H1 (cell line): Measurements from ENCODE around the gene AMN1. TPM values are rescaled to one million over a fixed set of nuclear protein-coding genes. Genes with fewer than 3 reads are reported as not detected.

Experiments used
- CTCF ChIA-PET: fragments of 300-600 bp; sonication (Branson Sonifier 250); formaldehyde crosslinking; loops from one replicate; lab custom pipeline; 2021; ENCODE audit not compliant: partially characterized antibody; lab: Charles Lee
- POLR2A ChIA-PET: fragments of 300-600 bp; sonication (Branson Sonifier 250); formaldehyde crosslinking; loops from one replicate; lab custom pipeline; 2021; ENCODE audit warnings: inconsistent platforms; ENCODE audit not compliant: partially characterized antibody; lab: Charles Lee
- DNase-seq, 2 experiments: peaks; one replicate each; pipeline versions ENCODE4 v3.0.0 to v3.0.0-alpha.2; 2010 to 2022; ENCODE audit warnings: low spot score in 2 of 2, low read depth in 1 of 2, mixed read lengths in 1 of 2
- FAIRE-seq: peaks from 2 replicates; lab custom pipeline; 2011; peaks lifted over from hg19 to GRCh38; lab: Jason Lieb, UNC
- H2AFZ ChIP-seq: 2 replicates; pipeline ENCODE4 v1.8.1; 2012; ENCODE audit warnings: low read length, inconsistent platforms
- H2AK5ac ChIP-seq: 2 replicates; pipeline ENCODE4 v1.6.1; 2013; ENCODE audit warnings: low read depth, low read length
- H2BK120ac ChIP-seq: replicated peaks from 2 replicates; pipeline ENCODE3; 2013; ENCODE audit warnings: low read depth, low read length, inconsistent platforms
- H2BK12ac ChIP-seq: 2 replicates; pipeline ENCODE4 v1.6.1; 2013; ENCODE audit warnings: low read depth, low read length
- H2BK15ac ChIP-seq: 2 replicates; pipeline ENCODE4 v1.6.1; 2013; ENCODE audit warnings: low read length
- H2BK20ac ChIP-seq: 2 replicates; pipeline ENCODE4 v1.6.1; 2013; ENCODE audit warnings: low read length
- H2BK5ac ChIP-seq: 2 replicates; pipeline ENCODE4 v1.6.1; 2013; ENCODE audit warnings: low read depth, low read length
- H3K14ac ChIP-seq: 2 replicates; pipeline ENCODE4 v1.6.1; 2013; ENCODE audit warnings: inconsistent platforms; ENCODE audit not compliant: insufficient read length
- H3K18ac ChIP-seq: 2 replicates; pipeline ENCODE4 v1.6.1; 2013; ENCODE audit warnings: low read length; ENCODE audit errors: extremely low read depth
- H3K23ac ChIP-seq: 2 replicates; pipeline ENCODE4 v1.6.1; 2013; ENCODE audit warnings: inconsistent platforms; ENCODE audit not compliant: insufficient read length
- H3K23me2 ChIP-seq: 2 replicates; pipeline ENCODE4 v1.6.1; 2013; ENCODE audit warnings: low read depth, low read length
- H3K27ac ChIP-seq: 2 replicates; pipeline ENCODE4 v1.6.1; 2011; ENCODE audit warnings: low read depth, low read length, inconsistent platforms
- H3K27me3 ChIP-seq, 4 experiments: replicated peaks in 1 of 4; 1 replicate in 1 of 4; 2 replicates in 3 of 4; pipeline versions ENCODE4 v1.6.1 to v1.8.1; 2011 to 2013; ENCODE audit warnings: low read length in 3 of 4, mild to moderate bottlenecking in 3 of 4, inconsistent platforms in 2 of 4, mixed read lengths in 2 of 4, moderate library complexity in 1 of 4; ENCODE audit not compliant: control insufficient read depth in 3 of 4, insufficient read depth in 3 of 4; ENCODE audit errors: extremely low read depth in 1 of 4
- H3K36me3 ChIP-seq, 4 experiments: 2 replicates each; pipeline versions ENCODE4 v1.6.1 to v1.8.1; 2011 to 2013; ENCODE audit warnings: mild to moderate bottlenecking in 4 of 4, low read length in 3 of 4, moderate library complexity in 2 of 4, control low read depth in 1 of 4, inconsistent platforms in 1 of 4; ENCODE audit not compliant: insufficient read depth in 4 of 4, control insufficient read depth in 2 of 4
- H3K4ac ChIP-seq: replicated peaks from 2 replicates; pipeline ENCODE3; 2013; ENCODE audit warnings: low read length, low read depth, mixed read lengths, inconsistent platforms; ENCODE audit not compliant: insufficient read length
- H3K4me1 ChIP-seq, 4 experiments: replicated peaks in 1 of 4; 1 replicate in 1 of 4; 2 replicates in 3 of 4; pipeline versions ENCODE4 v1.6.1 to v1.8.1; 2011 to 2013; ENCODE audit warnings: low read length in 3 of 4, inconsistent platforms in 2 of 4, mixed read lengths in 1 of 4; ENCODE audit not compliant: insufficient read depth in 4 of 4, control insufficient read depth in 3 of 4
- H3K4me2 ChIP-seq, 2 experiments: 2 replicates each; pipeline versions ENCODE4 v1.6.1 to v1.8.1; 2011 to 2013; ENCODE audit warnings: low read depth in 2 of 2, low read length in 2 of 2, control low read depth in 1 of 2, inconsistent platforms in 1 of 2, mild to moderate bottlenecking in 1 of 2; ENCODE audit not compliant: insufficient read depth in 1 of 2
- H3K4me3 ChIP-seq, 4 experiments: fragments of 200-600, 300-600 bp in 1 of 4; sonication (generic), shearing (Covaris generic), sonication (Bioruptor Twin) in 1 of 4; 2 replicates each; pipeline versions ENCODE4 v1.5.1 to v1.8.1; 2011 to 2016; ENCODE audit warnings: low read length in 4 of 4, low read depth in 3 of 4, control low read depth in 2 of 4, inconsistent platforms in 2 of 4, mild to moderate bottlenecking in 2 of 4, mixed read lengths in 1 of 4, moderate library complexity in 1 of 4; ENCODE audit not compliant: insufficient read depth in 2 of 4; ENCODE audit errors: extremely low read depth in 1 of 4
- H3K56ac ChIP-seq: replicated peaks from 2 replicates; pipeline ENCODE3; 2013; ENCODE audit warnings: low read depth, mild to moderate bottlenecking, mixed read lengths, low read length, inconsistent platforms; ENCODE audit not compliant: insufficient read length
- H3K79me1 ChIP-seq: 2 replicates; pipeline ENCODE4 v1.6.1; 2013; ENCODE audit warnings: low read depth, low read length, control low read depth
- H3K79me2 ChIP-seq, 2 experiments: 2 replicates each; pipeline versions ENCODE4 v1.6.1 to v1.8.1; 2012 to 2013; ENCODE audit warnings: low read length in 2 of 2, mild to moderate bottlenecking in 2 of 2, inconsistent platforms in 1 of 2; ENCODE audit not compliant: insufficient read depth in 2 of 2, control insufficient read depth in 1 of 2
- H3K9ac ChIP-seq, 4 experiments: replicated peaks in 1 of 4; 1 replicate in 1 of 4; 2 replicates in 3 of 4; pipeline versions ENCODE4 v1.6.1 to v1.8.1; 2011 to 2013; ENCODE audit warnings: low read depth in 3 of 4, low read length in 3 of 4, control low read depth in 2 of 4, mild to moderate bottlenecking in 2 of 4, moderate library complexity in 2 of 4, inconsistent platforms in 1 of 4; ENCODE audit errors: extremely low read depth in 1 of 4
- H3K9me3 ChIP-seq, 2 experiments: 2 replicates each; pipeline versions ENCODE4 v1.6.1 to v1.8.1; 2012 to 2013; ENCODE audit warnings: mild to moderate bottlenecking in 2 of 2, moderate library complexity in 2 of 2, control low read depth in 1 of 2, inconsistent platforms in 1 of 2, low read depth in 1 of 2, low read length in 1 of 2, mixed read lengths in 1 of 2; ENCODE audit not compliant: insufficient read depth in 2 of 2
- H4K20me1 ChIP-seq, 2 experiments: replicated peaks in 1 of 2; 2 replicates each; pipeline versions ENCODE3 to v1.8.1; 2011 to 2013; ENCODE audit warnings: inconsistent platforms in 2 of 2, low read length in 2 of 2, mild to moderate bottlenecking in 1 of 2; ENCODE audit not compliant: insufficient read depth in 2 of 2, control insufficient read depth in 1 of 2
- H4K5ac ChIP-seq: 2 replicates; pipeline ENCODE4 v1.6.1; 2013; ENCODE audit warnings: low read length, low read depth, mixed read lengths, inconsistent platforms; ENCODE audit not compliant: insufficient read length
- H4K8ac ChIP-seq: 2 replicates; pipeline ENCODE4 v1.8.0; 2013; ENCODE audit warnings: mild to moderate bottlenecking, moderate library complexity, low read length, inconsistent platforms; ENCODE audit not compliant: insufficient read depth; ENCODE audit errors: extremely low read depth
- H4K91ac ChIP-seq: replicated peaks from 2 replicates; pipeline ENCODE3; 2013; ENCODE audit warnings: low read length, mixed read lengths, inconsistent platforms; ENCODE audit not compliant: insufficient read length
- SP4 ChIP-seq: IDR thresholded peaks from 2 replicates; pipeline ENCODE4 v1.6.1; 2012; ENCODE audit warnings: low read length, inconsistent platforms
- SUZ12 ChIP-seq: fragments of 200-600 bp; sonication (generic); IDR thresholded peaks from 2 replicates; pipeline ENCODE4 v1.6.1; 2012; ENCODE audit warnings: mild to moderate bottlenecking, inconsistent platforms, low read length, moderate library complexity, mixed read lengths
- WGBS, 2 experiments: shearing (Covaris generic) in 1 of 2; methylation state at CpG; one replicate each; pipeline versions ENCODE4 v1.1.6 to v1.1.7; 2013 to 2015; ENCODE audit warnings: low lambda C conversion rate in 2 of 2, mixed read lengths in 2 of 2, inconsistent platforms in 1 of 2, low coverage in 1 of 2, missing lambda C conversion rate in 1 of 2; ENCODE audit not compliant: insufficient replicate concordance in 2 of 2, insufficient coverage in 1 of 2, insufficient read length in 1 of 2; ENCODE audit errors: extremely low coverage in 1 of 2, missing lambda C conversion rate in 1 of 2; 5-methylcytosine and 5-hydroxymethylcytosine counted together
- polyA plus RNA-seq, 7 experiments: library from polyadenylated mRNA; depleted of rRNA in 3 of 7; stranded (reverse) in 5 of 7; unstranded in 2 of 7; fragments of >200 nt in 5 of 7; fragments of 200-250 nt in 2 of 7; gene quantifications; 1 replicate in 5 of 7; 2 replicates in 1 of 7; 4 replicates in 1 of 7; pipeline versions ENCODE4 v1.2.1 to v1.2.3, GENCODE V29; 2011 to 2013; ENCODE audit warnings: missing spikeins in 2 of 7, mixed read lengths in 2 of 7
- total RNA-seq: library from RNA; stranded (reverse); fragmentation: NEBNext Ultra II Directional; extraction: Animal tissue kit (Norgen Biotek cat#: 25700); gene quantifications from 2 replicates; pipeline ENCODE4 v1.2.1, GENCODE V29; 2021

AMN1 gene
- total and polyA plus RNA-seq, 2 of the 8 experiments (the other 6 are each of a cell fraction or from before 2014, with no cell fraction given), result 7.5 to 13.8 TPM

DNA sequence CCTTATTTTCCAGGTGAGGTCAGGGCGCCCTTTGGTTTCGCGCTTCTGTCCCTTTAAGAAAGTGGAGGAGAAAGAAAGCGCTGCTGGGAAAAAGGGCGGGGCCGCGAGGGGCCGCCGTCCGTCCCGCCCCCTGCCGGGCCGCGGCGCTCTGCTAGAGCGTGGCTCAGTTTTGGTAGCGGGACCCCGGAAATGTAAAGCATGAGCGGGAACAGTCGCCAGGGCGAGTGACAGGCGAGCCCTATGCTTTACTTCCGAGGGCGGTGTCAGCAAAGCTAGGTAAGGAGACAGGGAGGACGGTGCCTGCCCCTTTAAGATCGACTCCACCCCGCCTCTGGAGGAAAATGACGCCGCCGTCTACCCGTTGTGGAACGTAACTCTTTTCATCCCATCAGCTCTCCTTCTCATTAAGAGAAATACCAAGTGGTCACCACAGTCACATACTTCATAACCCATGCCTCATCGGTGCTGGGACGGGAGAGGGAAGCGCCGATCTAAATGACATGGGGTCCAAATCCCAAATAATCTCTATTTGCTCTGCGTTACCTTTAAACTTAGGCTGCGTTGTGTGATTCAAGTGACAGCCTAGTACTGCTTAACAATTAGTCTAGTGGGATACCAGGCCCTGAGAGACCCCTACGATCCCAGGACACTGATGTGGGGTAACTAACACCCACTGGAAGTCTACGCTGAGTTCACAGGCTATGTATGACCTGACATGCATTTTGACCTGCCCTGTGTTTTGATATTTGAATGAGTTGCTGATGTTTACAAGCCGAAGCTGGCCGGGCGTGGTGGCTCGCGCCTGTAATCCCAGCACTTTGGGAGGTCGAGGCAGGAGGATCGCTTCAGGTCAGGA lies 69.5 kb downstream of the AMN1 start, which contains the start of gene ETFBKMT:
TSS of gene ETFBKMT (plus strand) at position 602 of the 856 bp plus-strand sequence. CDS start 2,266 bp downstream, outside the sequence.
- Histone ChIP-seq H3K27me3 (no peaks in the 10 kb centered on the region; a peak in 1 of 7 replicates), H2AFZ (peak within 1 kb of the TSS; percentile 97), H3K14ac (no peak within 1 kb of the TSS), H2AK5ac (no peak within 1 kb of the TSS), H3K4me3 (peak within 1 kb of the TSS; percentile 76 to 91 (median 80)), H3K23me2 (peaks cover 4% of the 10 kb centered on the region), H4K8ac (no peak within 1 kb of the TSS), H2BK5ac (peak within 1 kb of the TSS; percentile 27), H3K79me2 (no peaks in the 10 kb centered on the region), H4K91ac (no peak within 1 kb of the TSS), H3K18ac (peak within 1 kb of the TSS; percentile 88), H3K79me1 (no peaks in the 10 kb centered on the region), H3K36me3 (no peaks in the 10 kb centered on the region), H2BK15ac (no peak within 1 kb of the TSS), H4K20me1 (no peaks in the 10 kb centered on the region), H3K27ac (peak within 1 kb of the TSS; percentile 37; the same call in 1 of the 2 replicates), H3K9me3 (no peaks in the 10 kb centered on the region), H3K56ac (no peak within 1 kb of the TSS), H3K4me1 (peaks cover 0 to 6% (median 3%) of the 10 kb centered on the region in 4 experiments; a peak in 4 of 7 replicates), H2BK20ac (no peak within 1 kb of the TSS), H3K4me2 (peak within 1 kb of the TSS; percentile 86 to 89), H3K23ac (no peak within 1 kb of the TSS), H3K9ac (peak within 1 kb of the TSS; percentile 46 to 79 (median 55)), H2BK12ac (peak within 1 kb of the TSS; percentile 64; the same call in 1 of the 2 replicates), H2BK120ac (no peak within 1 kb of the TSS), H4K5ac (peak within 1 kb of the TSS; percentile 12), H3K4ac (no peak within 1 kb of the TSS)
- ChIA-PET CTCF (interaction anchor here (0.5 kb wide), 1 partner anchor 19 kb away, joined by 3 read pairs; no protein-coding TSS in a partner anchor), POLR2A (interaction anchor here (1.0 to 1.5 kb wide), 2 partner anchors 1022 to 1096 kb away, joined by 3 to 5 read pairs; partner anchors contain the start of gene YARS2)
- WGBS, 2 experiments, result 7% methylated on average over 47 of the region's 47 CpGs; no CpG with 5 or more reads in 1 of the 2 experiments
- no peak for FAIRE-seq
- DNase-seq, result peak; percentile 73 to 90
- TF ChIP-seq SUZ12 (no peak), SP4 (no peak)
